G401.6 (cell line): Measurements from ENCODE around the gene EBF3.

Source experiments
- FAIRE-seq: peaks from 2 replicates; lab custom pipeline; 2012; peaks lifted over from hg19 to GRCh38; lab: Jason Lieb, UNC

The EBF3 gene

GRCh38 chr10:129945064-129945463 lies 19.0 kb downstream of the EBF3 start:
- FAIRE-seq = no peak

GRCh38 chr10:129944456-129944855 lies 19.6 kb downstream of the EBF3 start:
- FAIRE-seq = no peak

GRCh38 chr10:129942936-129943715 lies 20.9 kb downstream of the EBF3 start:
- FAIRE-seq = no peak

GRCh38 chr10:129942391-129942790 lies 21.7 kb downstream of the EBF3 start:
- FAIRE-seq = no peak

GRCh38 chr10:129942019-129942277 lies 22.1 kb downstream of the EBF3 start:
- FAIRE-seq = no peak

GRCh38 chr10:129941199-129942018 lies 22.7 kb downstream of the EBF3 start:
- no peak for FAIRE-seq

GRCh38 chr10:129940617-129941198 lies 23.4 kb downstream of the EBF3 start:
- FAIRE-seq = no peak

GRCh38 chr10:129939416-129940275 lies 24.4 kb downstream of the EBF3 start:
- no peak for FAIRE-seq

GRCh38 chr10:129938460-129938859 lies 25.6 kb downstream of the EBF3 start:
- FAIRE-seq = no peak

- FAIRE-seq = no peak
Measured at GRCh38 chr10:129937351-129937751, 26.7 kb downstream of the EBF3 start.

GRCh38 chr10:129936923-129937300 lies 27.2 kb downstream of the EBF3 start:
- no peak for FAIRE-seq

GRCh38 chr10:129936266-129936922 lies 27.7 kb downstream of the EBF3 start:
- FAIRE-seq = no peak

GRCh38 chr10:129935867-129936152 lies 28.3 kb downstream of the EBF3 start:
- FAIRE-seq = no peak

- no peak for FAIRE-seq
Measured at GRCh38 chr10:129935102-129935866, 28.8 kb downstream of the EBF3 start.

- no peak for FAIRE-seq
Measured at GRCh38 chr10:129934196-129934925, 29.7 kb downstream of the EBF3 start.

GRCh38 chr10:129933456-129934092 lies 30.5 kb downstream of the EBF3 start:
- FAIRE-seq = no peak

GRCh38 chr10:129932751-129933433 lies 31.2 kb downstream of the EBF3 start:
- FAIRE-seq = no peak

GRCh38 chr10:129932182-129932581 lies 31.9 kb downstream of the EBF3 start:
- FAIRE-seq = no peak
